Measurements from ENCODE around the gene GRM5. TPM values are rescaled to one million over a fixed set of nuclear protein-coding genes. Genes with fewer than 3 reads are reported as not detected.

Gene GRM5
- total RNA-seq, 2 donors from 2014 or later: 0.17 TPM; not detected in 1

- no peak for TF ChIP-seq POLR2AphosphoS5 (IDR thresholded peaks at IDR 0.05)
- no peak for TF ChIP-seq POLR2A (IDR thresholded peaks at IDR 0.05)
- no peak for TF ChIP-seq CTCF (IDR thresholded peaks at IDR 0.05)
- Histone ChIP-seq H3K4me3 (no peak overlapping the region), H3K4me1 (replicated peaks) (no peaks in the 10 kb centered on the region), H3K27ac (no peak overlapping the region), H3K9me3 (no peaks in the 10 kb centered on the region), H3K36me3 (no peaks in the 10 kb centered on the region), H3K27me3 (replicated peaks; ENCODE audit: insufficient read depth) (no peaks in the 10 kb centered on the region)
- WGBS: 87% methylated on average over 2 of the region's 2 CpGs
- DNase-seq (ENCODE audit: low spot score): no peak
- intact Hi-C loops (cut with DNase I): no loop called here
These were observed 569.9 kb downstream of the GRM5 start for GRCh38 chr11:88495836-88496235.

- Histone ChIP-seq H3K27me3 (replicated peaks; ENCODE audit: insufficient read depth) (no peaks in the 10 kb centered on the region), H3K27ac (no peak overlapping the region), H3K36me3 (no peaks in the 10 kb centered on the region), H3K9me3 (no peaks in the 10 kb centered on the region), H3K4me3 (no peak overlapping the region), H3K4me1 (replicated peaks) (no peaks in the 10 kb centered on the region)
- DNase-seq (ENCODE audit: low spot score): no peak
- TF ChIP-seq POLR2AphosphoS5 (IDR thresholded peaks at IDR 0.05): no peak
- no peak for TF ChIP-seq CTCF (IDR thresholded peaks at IDR 0.05)
- no peak for TF ChIP-seq POLR2A (IDR thresholded peaks at IDR 0.05)
- 91% methylated on average over 2 of the region's 2 CpGs for WGBS
- intact Hi-C loops (cut with DNase I): no loop called here
These were observed 570.9 kb downstream of the GRM5 start for GRCh38 chr11:88494848-88495247.

GRCh38 chr11:88491674-88492073 is 574.1 kb downstream of the GRM5 start:
- intact Hi-C loops (cut with DNase I): no loop called here

GRCh38 chr11:88489030-88489429 is 576.8 kb downstream of the GRM5 start:
- Histone ChIP-seq H3K4me1 (replicated peaks) (no peaks in the 10 kb centered on the region), H3K36me3 (no peaks in the 10 kb centered on the region), H3K27ac (no peak overlapping the region), H3K4me3 (no peak overlapping the region), H3K27me3 (replicated peaks; ENCODE audit: insufficient read depth) (no peaks in the 10 kb centered on the region), H3K9me3 (no peaks in the 10 kb centered on the region)
- 53% methylated on average over 2 of the region's 2 CpGs for WGBS
- no peak for DNase-seq (ENCODE audit: low spot score)
- intact Hi-C loops (cut with DNase I): no loop called here
- no peak for TF ChIP-seq POLR2A (IDR thresholded peaks at IDR 0.05)
- no peak for TF ChIP-seq POLR2AphosphoS5 (IDR thresholded peaks at IDR 0.05)
- TF ChIP-seq CTCF (IDR thresholded peaks at IDR 0.05): no peak

More at GRCh38 chr11:88491674-88492073, 574.1 kb downstream of the GRM5 start:
- Histone ChIP-seq H3K4me3 (no peak overlapping the region), H3K4me1 (replicated peaks) (no peaks in the 10 kb centered on the region), H3K36me3 (no peaks in the 10 kb centered on the region), H3K9me3 (no peaks in the 10 kb centered on the region), H3K27me3 (replicated peaks; ENCODE audit: insufficient read depth) (no peaks in the 10 kb centered on the region), H3K27ac (no peak overlapping the region)
- TF ChIP-seq CTCF (IDR thresholded peaks at IDR 0.05) (no peak), POLR2A (IDR thresholded peaks at IDR 0.05) (no peak), POLR2AphosphoS5 (IDR thresholded peaks at IDR 0.05) (no peak)
- no peak for DNase-seq (ENCODE audit: low spot score)

GRCh38 chr11:88487646-88488045 is 578.1 kb downstream of the GRM5 start:
- no peaks in the 10 kb centered on the region for H3K4me1 ChIP-seq (replicated peaks)
- no peak for DNase-seq (ENCODE audit: low spot score)
- no peak overlapping the region for H3K4me3 ChIP-seq
- no peaks in the 10 kb centered on the region for H3K36me3 ChIP-seq
- intact Hi-C loops (cut with DNase I): no loop called here
- 89% methylated on average over 1 of the region's 1 CpG for WGBS
- no peak overlapping the region for H3K27ac ChIP-seq
- no peaks in the 10 kb centered on the region for H3K27me3 ChIP-seq (replicated peaks; ENCODE audit: insufficient read depth)
- no peaks in the 10 kb centered on the region for H3K9me3 ChIP-seq
- TF ChIP-seq POLR2A (IDR thresholded peaks at IDR 0.05) (no peak), CTCF (IDR thresholded peaks at IDR 0.05) (no peak), POLR2AphosphoS5 (IDR thresholded peaks at IDR 0.05) (no peak)

Measured in prostate gland (tissue), 2 donors.